ENCODE data around the gene P4HTM.

P4HTM gene

GRCh38 chr3:49009396-49009795 lies 19.4 kb downstream of the P4HTM start:
- Histone ChIP-seq H3K4me1 (ENCODE audit: insufficient read depth, low read length) (peaks cover 35% of the 10 kb centered on the region), H2AFZ (ENCODE audit: low read depth, low read length) (no peak overlapping the region), H3K4me3 (ENCODE audit: low read depth in 1 of 2, low read length in 2 of 2) (no peak overlapping the region), H3K27me3 (ENCODE audit: insufficient read depth, low read length, poor library complexity) (no peaks in the 10 kb centered on the region), H3K27ac (ENCODE audit: low read length) (no peak overlapping the region), H3K36me3 (ENCODE audit: insufficient read depth, low read length) (peaks cover 46% of the 10 kb centered on the region), H3K9ac (ENCODE audit: low read depth, low read length) (no peak overlapping the region), H4K20me1 (ENCODE audit: insufficient read depth, low read length) (peaks cover 63% of the 10 kb centered on the region), H3K4me2 (ENCODE audit: insufficient read depth, low read length) (0 out of 2 replicates have a peak overlapping the region, but pooled peaks have one; percentile 6), H3K9me3 (ENCODE audit: insufficient read depth, low read length, severe bottlenecking) (no peaks in the 10 kb centered on the region), H3K79me2 (ENCODE audit: insufficient read depth, low read length) (peaks cover 68% of the 10 kb centered on the region)
- ATAC-seq (ENCODE audit: insufficient read depth, low read depth), result no peak
- no peak for DNase-seq
- TF ChIP-seq CTCF (IDR thresholded peaks at IDR 0.05; ENCODE audit: borderline replicate concordance, extremely low read depth, low read length, poor library complexity, severe bottlenecking) (no peak), EZH2 (IDR thresholded peaks at IDR 0.05; ENCODE audit: borderline replicate concordance, low read depth, low read length, severe bottlenecking) (no peak)

GRCh38 chr3:49012441-49013017 lies 22.5 kb downstream of the P4HTM start:
- Histone ChIP-seq H3K36me3 (ENCODE audit: insufficient read depth, low read length) (peaks cover 70% of the 10 kb centered on the region), H3K9me3 (ENCODE audit: insufficient read depth, low read length, severe bottlenecking) (no peaks in the 10 kb centered on the region), H3K27me3 (ENCODE audit: insufficient read depth, low read length, poor library complexity) (no peaks in the 10 kb centered on the region), H2AFZ (ENCODE audit: low read depth, low read length) (no peak overlapping the region), H3K9ac (ENCODE audit: low read depth, low read length) (no peak overlapping the region), H4K20me1 (ENCODE audit: insufficient read depth, low read length) (peaks cover 92% of the 10 kb centered on the region), H3K4me3 (ENCODE audit: low read depth in 1 of 2, low read length in 2 of 2) (no peak overlapping the region), H3K79me2 (ENCODE audit: insufficient read depth, low read length) (peaks cover 64% of the 10 kb centered on the region), H3K27ac (ENCODE audit: low read length) (no peak overlapping the region), H3K4me2 (ENCODE audit: insufficient read depth, low read length) (no peak overlapping the region), H3K4me1 (ENCODE audit: insufficient read depth, low read length) (peaks cover 25% of the 10 kb centered on the region)
- TF ChIP-seq CTCF (IDR thresholded peaks at IDR 0.05; ENCODE audit: borderline replicate concordance, extremely low read depth, low read length, poor library complexity, severe bottlenecking) (no peak), EZH2 (IDR thresholded peaks at IDR 0.05; ENCODE audit: borderline replicate concordance, low read depth, low read length, severe bottlenecking) (no peak)
- DNase-seq (no peak), ATAC-seq (ENCODE audit: insufficient read depth, low read depth) (no peak)

- no peak overlapping the region for H3K4me2 ChIP-seq (ENCODE audit: insufficient read depth, low read length)
- no peak overlapping the region for H3K4me3 ChIP-seq (ENCODE audit: low read depth in 1 of 2, low read length in 2 of 2)
- peaks cover 67% of the 10 kb centered on the region for H3K36me3 ChIP-seq (ENCODE audit: insufficient read depth, low read length)
- no peaks in the 10 kb centered on the region for H3K27me3 ChIP-seq (ENCODE audit: insufficient read depth, low read length, poor library complexity)
- H3K79me2 ChIP-seq (ENCODE audit: insufficient read depth, low read length), result peaks cover 57% of the 10 kb centered on the region
- no peak overlapping the region for H2AFZ ChIP-seq (ENCODE audit: low read depth, low read length)
- no peaks in the 10 kb centered on the region for H3K9me3 ChIP-seq (ENCODE audit: insufficient read depth, low read length, severe bottlenecking)
- H4K20me1 ChIP-seq (ENCODE audit: insufficient read depth, low read length), result peaks cover 90% of the 10 kb centered on the region
- TF ChIP-seq EZH2 (IDR thresholded peaks at IDR 0.05; ENCODE audit: borderline replicate concordance, low read depth, low read length, severe bottlenecking), result no peak
- TF ChIP-seq CTCF (IDR thresholded peaks at IDR 0.05; ENCODE audit: borderline replicate concordance, extremely low read depth, low read length, poor library complexity, severe bottlenecking), result no peak
- DNase-seq (no peak), ATAC-seq (ENCODE audit: insufficient read depth, low read depth) (no peak)
- no peak overlapping the region for H3K9ac ChIP-seq (ENCODE audit: low read depth, low read length)
- H3K4me1 ChIP-seq (ENCODE audit: insufficient read depth, low read length), result peaks cover 27% of the 10 kb centered on the region
- H3K27ac ChIP-seq (ENCODE audit: low read length), result no peak overlapping the region
Observed at GRCh38 chr3:49013113-49013737, 23.2 kb downstream of the P4HTM start.

Measured in DND-41 (cell line).